NCI-H2081 treated with DMSO at 0.1 percent for 48 hours (cell line): ENCODE data around the gene CDYL.

Experiments
- DNase-seq: peaks from one replicate; lab custom pipeline; 2025; lab: John Stamatoyannopoulos, UW

The CDYL gene

GRCh38 chr6:4774296-4774695, 1.9 kb upstream of the CDYL start:
- no peak for DNase-seq

DNA sequence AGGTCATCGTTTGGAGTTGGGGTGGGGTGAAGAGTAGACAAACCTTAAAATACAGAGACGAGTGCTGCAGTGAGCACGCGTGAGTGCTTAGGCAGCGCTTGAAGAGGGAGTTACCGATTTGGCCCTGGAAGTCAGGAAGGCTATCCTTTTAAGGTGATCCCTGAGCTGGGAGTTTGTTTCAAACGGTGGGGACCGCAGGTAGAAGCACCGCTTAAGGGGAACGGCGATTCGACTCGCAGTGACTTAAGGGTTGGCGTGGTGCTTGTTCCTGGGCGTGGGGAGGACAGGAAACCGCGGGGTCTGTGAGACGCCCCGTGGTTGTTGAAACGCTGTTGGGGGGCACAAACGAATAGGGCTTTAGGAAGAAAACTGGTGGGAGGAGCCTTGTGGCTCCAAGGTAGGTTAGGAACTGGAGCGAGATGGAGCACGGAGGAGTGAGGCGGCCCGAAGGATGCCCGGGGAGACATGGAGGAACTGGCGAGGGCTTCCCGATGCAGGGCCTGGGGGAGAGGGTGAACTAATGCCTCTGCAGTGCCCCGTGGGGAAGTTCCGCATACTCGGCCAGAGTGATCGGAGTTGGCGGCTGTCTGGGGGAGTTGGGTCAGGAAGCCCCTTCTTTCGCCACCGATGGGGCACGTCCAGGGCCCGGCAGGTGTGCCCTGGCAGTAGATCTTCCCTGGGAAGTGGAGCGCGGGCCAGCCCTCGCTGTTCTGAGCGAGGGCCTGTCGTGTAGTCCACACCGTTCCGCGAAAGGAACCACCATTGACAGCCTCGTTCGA, 1.3 kb upstream of the CDYL start:
- DNase-seq, result no peak

DNA sequence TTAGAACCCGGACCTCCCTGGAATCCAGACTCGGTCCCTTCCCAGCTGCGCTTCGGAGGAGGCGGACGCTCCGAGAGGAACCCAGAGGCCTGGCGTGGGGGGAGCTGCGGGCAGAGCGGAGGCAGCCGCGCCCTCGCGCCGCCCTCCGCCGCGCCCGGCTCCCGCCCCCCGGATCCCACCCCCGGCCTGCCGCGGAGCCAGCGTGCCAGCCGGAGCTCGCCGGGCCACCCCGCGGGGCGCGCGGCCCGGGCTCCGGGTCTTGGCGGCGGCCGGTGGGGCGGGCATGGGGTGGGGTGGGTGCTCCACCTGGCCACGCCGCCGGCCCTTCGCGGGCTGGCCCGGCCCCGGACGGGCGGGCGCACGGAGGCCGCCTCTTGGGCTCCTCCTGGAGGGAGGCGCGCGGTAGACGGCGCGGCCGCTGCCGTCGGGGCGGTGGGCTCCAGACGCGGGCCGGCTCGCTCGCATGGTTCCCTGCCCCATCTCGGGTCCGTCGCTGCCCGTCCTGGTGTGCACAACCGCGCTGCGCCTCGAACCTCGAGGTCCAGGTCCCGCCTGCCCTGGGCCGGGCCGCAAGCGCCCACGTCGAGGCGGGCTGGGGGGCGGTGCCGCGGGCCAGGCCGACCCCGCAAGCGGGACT, 592 bp upstream of the CDYL start:
- DNase-seq, result no peak

GRCh38 chr6:4776493-4777393, 539 bp downstream of the CDYL start:
- no peak for DNase-seq

DNA sequence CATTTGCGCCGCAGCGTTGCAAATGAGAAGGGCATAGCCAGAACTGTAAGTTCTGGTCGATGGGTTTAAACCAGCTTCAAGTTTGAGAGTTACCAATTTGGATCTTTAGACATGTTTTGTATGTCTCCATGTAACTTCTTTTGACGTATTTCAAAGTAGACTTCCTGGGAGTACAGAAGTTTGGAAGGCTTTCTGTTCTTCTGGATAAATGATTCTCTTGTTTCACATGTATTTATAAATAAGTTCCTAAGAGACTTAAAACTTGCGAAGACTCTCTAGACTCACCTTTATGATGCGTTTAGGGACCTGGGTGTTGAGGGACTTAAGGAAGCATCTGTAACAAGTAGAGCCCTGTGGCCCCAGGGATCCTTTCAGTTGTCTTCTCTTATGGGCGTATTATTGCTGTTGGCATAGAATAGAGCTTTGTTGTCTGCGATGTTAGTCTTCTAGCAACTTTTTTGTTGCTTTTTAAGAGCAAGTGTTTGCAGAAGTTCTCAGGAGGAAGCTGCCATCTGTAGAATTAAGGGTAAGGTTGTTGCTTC, 1.3 kb downstream of the CDYL start:
- DNase-seq, result no peak

- no peak for DNase-seq
Observed at GRCh38 chr6:4778086-4778485, 1.9 kb downstream of the CDYL start.

DNA sequence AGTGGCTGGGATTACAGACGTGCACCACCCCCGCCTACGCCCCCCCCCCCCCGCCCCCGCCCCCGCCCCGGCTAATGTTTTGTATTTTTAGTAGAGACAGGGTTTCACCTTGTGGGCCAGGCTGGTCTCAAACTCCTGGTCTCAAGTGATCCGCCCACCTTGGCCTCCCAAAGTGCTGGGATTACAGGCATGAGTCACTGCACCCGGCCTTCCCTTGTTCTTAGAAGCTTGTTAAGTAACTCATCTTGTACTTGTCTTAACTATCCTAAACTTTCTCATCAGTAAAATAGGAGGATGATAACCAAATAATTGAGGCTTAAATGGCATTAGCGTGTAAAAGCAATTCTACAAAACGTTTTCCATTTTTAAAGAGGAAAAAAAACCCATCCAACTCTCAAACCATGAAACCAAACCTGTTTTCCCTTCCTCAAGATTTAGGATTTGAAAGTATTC, 4.2 kb downstream of the CDYL start:
- DNase-seq, result no peak

DNA sequence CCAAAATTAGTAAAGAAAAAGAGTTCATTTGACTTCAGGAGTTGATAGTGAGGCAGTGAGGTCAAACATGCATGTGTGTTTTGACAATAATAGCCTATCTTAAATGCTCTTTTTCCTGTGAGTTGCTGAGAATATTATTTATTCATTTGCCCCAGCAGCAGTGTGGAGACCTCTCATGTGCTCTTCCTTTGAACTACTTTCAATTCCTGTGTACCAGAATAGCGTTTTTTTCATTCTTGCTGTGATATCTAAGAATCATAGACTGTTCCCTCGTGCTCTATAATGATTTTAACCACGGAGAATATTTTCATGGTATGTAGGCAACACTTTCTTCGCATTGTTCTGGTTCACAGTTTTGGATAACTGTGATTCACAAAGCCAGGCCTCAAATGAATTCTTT, 5.2 kb downstream of the CDYL start:
- DNase-seq, result no peak

- DNase-seq, result no peak
Observed at GRCh38 chr6:4781967-4782575, 5.9 kb downstream of the CDYL start.

GRCh38 chr6:4786996-4787395, 10.8 kb downstream of the CDYL start:
- DNase-seq, result no peak

DNA sequence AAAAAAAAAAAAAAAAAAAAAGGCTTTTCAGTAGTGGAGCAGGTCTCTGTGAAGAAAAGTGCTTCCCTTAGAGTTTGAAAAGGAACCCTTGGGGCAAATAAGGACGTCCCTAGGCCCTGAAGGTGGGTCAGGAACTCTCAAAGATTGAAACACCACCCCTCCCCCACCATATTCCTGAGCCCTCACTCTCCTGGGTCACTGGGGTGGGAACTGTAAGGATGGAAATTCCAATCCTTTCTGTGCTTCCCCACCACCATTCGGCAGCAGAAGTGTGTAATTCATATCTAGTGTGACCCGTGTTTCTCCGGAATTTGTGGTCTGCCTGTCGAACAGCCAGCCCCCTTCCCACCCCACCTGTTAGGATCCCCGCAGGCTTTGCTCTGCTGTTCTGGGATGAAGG, 12.3 kb downstream of the CDYL start:
- DNase-seq, result no peak

GRCh38 chr6:4788953-4789584, 12.9 kb downstream of the CDYL start:
- DNase-seq, result no peak

DNA sequence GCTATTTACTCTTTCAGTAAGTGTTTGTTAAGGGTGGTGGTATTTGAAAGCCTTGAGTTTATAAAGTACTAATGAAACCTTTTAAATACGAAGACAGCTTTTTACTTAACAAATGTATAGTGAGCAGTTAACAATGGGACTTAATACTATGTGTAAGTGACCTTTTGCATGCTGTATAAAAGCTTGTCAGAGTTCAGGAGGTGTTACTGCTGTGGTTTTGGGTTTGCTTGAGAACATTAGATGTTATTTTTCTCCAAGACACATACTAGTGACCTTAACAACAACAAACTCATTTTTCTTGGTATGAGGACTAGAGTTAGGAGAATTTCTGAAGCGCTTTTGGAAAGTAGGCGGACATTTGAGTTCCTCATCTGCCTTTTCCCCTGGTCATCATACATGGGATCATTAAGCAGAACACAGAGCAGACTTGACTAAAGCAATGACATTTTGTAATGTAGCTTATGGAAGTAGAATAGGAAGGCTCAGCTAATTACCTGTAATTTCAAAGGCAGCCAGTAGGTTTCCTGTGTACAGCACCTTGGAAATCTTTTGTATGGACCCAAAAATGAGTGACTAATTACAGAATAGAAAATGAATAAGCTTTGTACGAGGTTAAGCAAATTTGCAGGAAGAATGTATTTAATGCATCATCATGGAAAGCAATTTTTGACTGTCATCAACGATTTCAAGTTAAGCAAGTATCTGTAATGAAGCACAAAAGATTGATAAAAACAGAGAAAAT, 14.1 kb downstream of the CDYL start:
- no peak for DNase-seq

DNA sequence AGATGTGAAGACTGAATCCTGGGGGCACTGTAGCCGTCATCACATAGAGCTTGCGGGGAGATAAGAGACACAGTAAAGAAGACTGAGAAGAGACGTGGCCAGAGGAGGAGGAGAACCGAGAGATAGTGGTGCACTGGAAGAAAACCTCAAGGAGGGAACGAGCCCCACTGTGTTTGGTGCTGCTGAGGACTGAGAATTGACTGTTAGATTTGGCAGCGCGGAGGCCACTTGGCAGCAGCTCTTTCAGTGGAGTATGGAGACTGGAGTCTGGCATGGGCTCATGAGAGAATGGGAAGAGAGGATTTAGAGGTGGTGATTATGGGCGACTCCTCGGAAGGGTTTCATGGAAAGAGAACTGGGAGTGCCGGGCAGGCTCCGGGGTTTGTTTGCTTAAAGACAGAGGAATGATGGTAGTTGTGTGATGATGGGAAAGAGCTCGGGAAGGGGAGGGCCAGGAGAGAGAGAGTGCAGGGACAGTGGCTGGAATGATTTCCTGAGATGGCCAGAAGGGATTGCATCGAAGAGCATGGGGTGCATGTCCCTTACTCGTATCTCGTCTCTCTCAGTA, 18.0 kb downstream of the CDYL start:
- no peak for DNase-seq

GRCh38 chr6:4797587-4797986, 21.4 kb downstream of the CDYL start:
- DNase-seq, result no peak

DNA sequence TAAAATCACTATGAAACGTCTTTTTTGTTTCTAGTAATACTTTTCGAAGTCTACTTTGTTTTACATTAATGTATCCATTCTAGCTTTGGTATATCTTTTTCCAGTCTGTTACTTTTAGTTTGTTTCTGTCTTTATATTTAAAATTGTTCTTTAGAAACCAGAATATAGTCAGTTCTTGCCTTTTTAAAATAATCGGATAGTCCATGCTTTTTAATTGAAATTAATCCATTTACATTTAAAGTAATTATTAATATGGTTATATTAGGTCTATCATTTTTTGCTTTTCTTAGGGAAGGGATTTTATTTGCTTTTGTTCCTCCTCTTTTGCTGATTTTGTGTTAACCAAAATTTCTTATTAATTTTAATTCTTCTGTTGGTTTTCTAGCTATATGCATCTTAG, 23.7 kb downstream of the CDYL start:
- DNase-seq, result no peak

DNA sequence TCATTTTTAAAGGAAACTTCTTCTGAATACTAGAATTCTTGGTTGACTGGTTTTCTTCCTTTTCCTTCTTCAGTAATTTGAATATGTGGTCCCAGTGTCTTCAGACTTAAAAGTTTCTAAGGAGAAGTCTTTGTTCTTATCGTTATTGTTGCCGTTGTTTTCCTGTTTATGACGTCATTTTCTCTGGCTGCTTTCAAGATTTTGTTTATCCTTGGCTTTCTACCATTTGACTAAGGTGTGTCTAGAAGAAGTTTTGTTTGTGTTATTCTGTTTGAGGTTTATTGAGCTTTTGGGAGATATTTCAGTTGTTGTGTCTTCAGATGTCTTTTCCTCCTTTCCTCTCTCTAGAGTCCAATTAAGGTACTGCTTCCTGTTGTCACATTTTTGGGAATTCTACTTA, 24.5 kb downstream of the CDYL start:
- no peak for DNase-seq

- no peak for DNase-seq
Observed at GRCh38 chr6:4801491-4802110, 25.4 kb downstream of the CDYL start.

GRCh38 chr6:4802312-4802935, 26.2 kb downstream of the CDYL start:
- DNase-seq, result no peak

- no peak for DNase-seq
Observed at GRCh38 chr6:4803343-4803744, 27.1 kb downstream of the CDYL start.
